H1 (cell line): Measurements from ENCODE around the gene BICDL1. TPM values are rescaled to one million over a fixed set of nuclear protein-coding genes. Genes with fewer than 3 reads are reported as not detected.

ENCODE experiments used
- CTCF ChIA-PET: fragments of 300-600 bp; sonication (Branson Sonifier 250); formaldehyde crosslinking; loops from one replicate; lab custom pipeline; 2021; ENCODE audit not compliant: partially characterized antibody; lab: Charles Lee
- POLR2A ChIA-PET: fragments of 300-600 bp; sonication (Branson Sonifier 250); formaldehyde crosslinking; loops from one replicate; lab custom pipeline; 2021; ENCODE audit warnings: inconsistent platforms; ENCODE audit not compliant: partially characterized antibody; lab: Charles Lee
- DNase-seq, 2 experiments: peaks; one replicate each; pipeline versions ENCODE4 v3.0.0 to v3.0.0-alpha.2; 2010 to 2022; ENCODE audit warnings: low spot score in 2 of 2, low read depth in 1 of 2, mixed read lengths in 1 of 2
- FAIRE-seq: peaks from 2 replicates; lab custom pipeline; 2011; peaks lifted over from hg19 to GRCh38; lab: Jason Lieb, UNC
- H2AFZ ChIP-seq: 2 replicates; pipeline ENCODE4 v1.8.1; 2012; ENCODE audit warnings: low read length, inconsistent platforms
- H2AK5ac ChIP-seq: 2 replicates; pipeline ENCODE4 v1.6.1; 2013; ENCODE audit warnings: low read depth, low read length
- H2BK120ac ChIP-seq: replicated peaks from 2 replicates; pipeline ENCODE3; 2013; ENCODE audit warnings: low read depth, low read length, inconsistent platforms
- H2BK12ac ChIP-seq: 2 replicates; pipeline ENCODE4 v1.6.1; 2013; ENCODE audit warnings: low read depth, low read length
- H2BK15ac ChIP-seq: 2 replicates; pipeline ENCODE4 v1.6.1; 2013; ENCODE audit warnings: low read length
- H2BK20ac ChIP-seq: 2 replicates; pipeline ENCODE4 v1.6.1; 2013; ENCODE audit warnings: low read length
- H2BK5ac ChIP-seq: 2 replicates; pipeline ENCODE4 v1.6.1; 2013; ENCODE audit warnings: low read depth, low read length
- H3K14ac ChIP-seq: 2 replicates; pipeline ENCODE4 v1.6.1; 2013; ENCODE audit warnings: inconsistent platforms; ENCODE audit not compliant: insufficient read length
- H3K18ac ChIP-seq: 2 replicates; pipeline ENCODE4 v1.6.1; 2013; ENCODE audit warnings: low read length; ENCODE audit errors: extremely low read depth
- H3K23ac ChIP-seq: 2 replicates; pipeline ENCODE4 v1.6.1; 2013; ENCODE audit warnings: inconsistent platforms; ENCODE audit not compliant: insufficient read length
- H3K23me2 ChIP-seq: 2 replicates; pipeline ENCODE4 v1.6.1; 2013; ENCODE audit warnings: low read depth, low read length
- H3K27ac ChIP-seq: 2 replicates; pipeline ENCODE4 v1.6.1; 2011; ENCODE audit warnings: low read depth, low read length, inconsistent platforms
- H3K27me3 ChIP-seq, 4 experiments: replicated peaks in 1 of 4; 1 replicate in 1 of 4; 2 replicates in 3 of 4; pipeline versions ENCODE4 v1.6.1 to v1.8.1; 2011 to 2013; ENCODE audit warnings: low read length in 3 of 4, mild to moderate bottlenecking in 3 of 4, inconsistent platforms in 2 of 4, mixed read lengths in 2 of 4, moderate library complexity in 1 of 4; ENCODE audit not compliant: control insufficient read depth in 3 of 4, insufficient read depth in 3 of 4; ENCODE audit errors: extremely low read depth in 1 of 4
- H3K36me3 ChIP-seq, 4 experiments: 2 replicates each; pipeline versions ENCODE4 v1.6.1 to v1.8.1; 2011 to 2013; ENCODE audit warnings: mild to moderate bottlenecking in 4 of 4, low read length in 3 of 4, moderate library complexity in 2 of 4, control low read depth in 1 of 4, inconsistent platforms in 1 of 4; ENCODE audit not compliant: insufficient read depth in 4 of 4, control insufficient read depth in 2 of 4
- H3K4ac ChIP-seq: replicated peaks from 2 replicates; pipeline ENCODE3; 2013; ENCODE audit warnings: low read length, low read depth, mixed read lengths, inconsistent platforms; ENCODE audit not compliant: insufficient read length
- H3K4me1 ChIP-seq, 4 experiments: replicated peaks in 1 of 4; 1 replicate in 1 of 4; 2 replicates in 3 of 4; pipeline versions ENCODE4 v1.6.1 to v1.8.1; 2011 to 2013; ENCODE audit warnings: low read length in 3 of 4, inconsistent platforms in 2 of 4, mixed read lengths in 1 of 4; ENCODE audit not compliant: insufficient read depth in 4 of 4, control insufficient read depth in 3 of 4
- H3K4me2 ChIP-seq, 2 experiments: 2 replicates each; pipeline versions ENCODE4 v1.6.1 to v1.8.1; 2011 to 2013; ENCODE audit warnings: low read depth in 2 of 2, low read length in 2 of 2, control low read depth in 1 of 2, inconsistent platforms in 1 of 2, mild to moderate bottlenecking in 1 of 2; ENCODE audit not compliant: insufficient read depth in 1 of 2
- H3K4me3 ChIP-seq, 4 experiments: fragments of 200-600, 300-600 bp in 1 of 4; sonication (generic), shearing (Covaris generic), sonication (Bioruptor Twin) in 1 of 4; 2 replicates each; pipeline versions ENCODE4 v1.5.1 to v1.8.1; 2011 to 2016; ENCODE audit warnings: low read length in 4 of 4, low read depth in 3 of 4, control low read depth in 2 of 4, inconsistent platforms in 2 of 4, mild to moderate bottlenecking in 2 of 4, mixed read lengths in 1 of 4, moderate library complexity in 1 of 4; ENCODE audit not compliant: insufficient read depth in 2 of 4; ENCODE audit errors: extremely low read depth in 1 of 4
- H3K56ac ChIP-seq: replicated peaks from 2 replicates; pipeline ENCODE3; 2013; ENCODE audit warnings: low read depth, mild to moderate bottlenecking, mixed read lengths, low read length, inconsistent platforms; ENCODE audit not compliant: insufficient read length
- H3K79me1 ChIP-seq: 2 replicates; pipeline ENCODE4 v1.6.1; 2013; ENCODE audit warnings: low read depth, low read length, control low read depth
- H3K79me2 ChIP-seq, 2 experiments: 2 replicates each; pipeline versions ENCODE4 v1.6.1 to v1.8.1; 2012 to 2013; ENCODE audit warnings: low read length in 2 of 2, mild to moderate bottlenecking in 2 of 2, inconsistent platforms in 1 of 2; ENCODE audit not compliant: insufficient read depth in 2 of 2, control insufficient read depth in 1 of 2
- H3K9ac ChIP-seq, 4 experiments: replicated peaks in 1 of 4; 1 replicate in 1 of 4; 2 replicates in 3 of 4; pipeline versions ENCODE4 v1.6.1 to v1.8.1; 2011 to 2013; ENCODE audit warnings: low read depth in 3 of 4, low read length in 3 of 4, control low read depth in 2 of 4, mild to moderate bottlenecking in 2 of 4, moderate library complexity in 2 of 4, inconsistent platforms in 1 of 4; ENCODE audit errors: extremely low read depth in 1 of 4
- H3K9me3 ChIP-seq, 2 experiments: 2 replicates each; pipeline versions ENCODE4 v1.6.1 to v1.8.1; 2012 to 2013; ENCODE audit warnings: mild to moderate bottlenecking in 2 of 2, moderate library complexity in 2 of 2, control low read depth in 1 of 2, inconsistent platforms in 1 of 2, low read depth in 1 of 2, low read length in 1 of 2, mixed read lengths in 1 of 2; ENCODE audit not compliant: insufficient read depth in 2 of 2
- H4K20me1 ChIP-seq, 2 experiments: replicated peaks in 1 of 2; 2 replicates each; pipeline versions ENCODE3 to v1.8.1; 2011 to 2013; ENCODE audit warnings: inconsistent platforms in 2 of 2, low read length in 2 of 2, mild to moderate bottlenecking in 1 of 2; ENCODE audit not compliant: insufficient read depth in 2 of 2, control insufficient read depth in 1 of 2
- H4K5ac ChIP-seq: 2 replicates; pipeline ENCODE4 v1.6.1; 2013; ENCODE audit warnings: low read length, low read depth, mixed read lengths, inconsistent platforms; ENCODE audit not compliant: insufficient read length
- H4K8ac ChIP-seq: 2 replicates; pipeline ENCODE4 v1.8.0; 2013; ENCODE audit warnings: mild to moderate bottlenecking, moderate library complexity, low read length, inconsistent platforms; ENCODE audit not compliant: insufficient read depth; ENCODE audit errors: extremely low read depth
- H4K91ac ChIP-seq: replicated peaks from 2 replicates; pipeline ENCODE3; 2013; ENCODE audit warnings: low read length, mixed read lengths, inconsistent platforms; ENCODE audit not compliant: insufficient read length
- ASH2L ChIP-seq: fragments of 200-600, 300-600 bp; sonication (generic); IDR thresholded peaks from one replicate; pipeline ENCODE4 v1.7.1; 2017; ENCODE audit warnings: low read length
- BRCA1 ChIP-seq: IDR thresholded peaks from 2 replicates; pipeline ENCODE4 v1.6.1; 2012; ENCODE audit warnings: low read depth, low read length, improper control_type of control experiment
- CBX5 ChIP-seq: fragments of 300-800, 300-1000 bp; sonication (generic); IDR thresholded peaks from 2 replicates; pipeline ENCODE4 v1.7.1; 2016; ENCODE audit warnings: antibody characterized with exemption, low read length, low read depth
- CEBPB ChIP-seq: IDR thresholded peaks from 2 replicates; pipeline ENCODE4 v1.6.1; 2012; ENCODE audit warnings: low read depth, low read length
- GTF2F1 ChIP-seq: IDR thresholded peaks from 2 replicates; pipeline ENCODE4 v1.6.1; 2012; ENCODE audit warnings: low read depth, low read length, improper control_type of control experiment, borderline replicate concordance
- JUN ChIP-seq: IDR thresholded peaks from 2 replicates; pipeline ENCODE4 v1.6.1; 2011; ENCODE audit warnings: low read depth, mild to moderate bottlenecking, improper control_type of control experiment, low read length
- KDM1A ChIP-seq: fragments of 200-600, 300-600 bp; sonication (generic); IDR thresholded peaks from 2 replicates; pipeline ENCODE4 v1.7.1; 2016; ENCODE audit warnings: mild to moderate bottlenecking, low read length, borderline replicate concordance
- NRF1 ChIP-seq: IDR thresholded peaks from 2 replicates; pipeline ENCODE4 v1.6.1; 2011; ENCODE audit warnings: mild to moderate bottlenecking, low read depth, low read length, improper control_type of control experiment
- POU5F1 ChIP-seq: IDR thresholded peaks from 2 replicates; pipeline ENCODE4 v1.6.1; 2011; ENCODE audit warnings: low read depth, mild to moderate bottlenecking, low read length, moderate library complexity
- SAP30 ChIP-seq: fragments of 300-600 bp; sonication (generic); IDR thresholded peaks from 2 replicates; pipeline ENCODE4 v1.7.1; 2012; ENCODE audit warnings: low read length, moderate library complexity, mild to moderate bottlenecking, inconsistent platforms; ENCODE audit not compliant: insufficient read depth, insufficient replicate concordance
- SIN3A ChIP-seq, 2 experiments: IDR thresholded peaks in 1 of 2; conservative IDR thresholded peaks in 1 of 2; 2 replicates each; pipeline ENCODE4 v1.6.1; 2011 to 2012; ENCODE audit warnings: low read length in 2 of 2, improper control_type of control experiment in 1 of 2, low read depth in 1 of 2, mild to moderate bottlenecking in 1 of 2
- SIRT6 ChIP-seq: IDR thresholded peaks from one replicate; pipeline ENCODE4 v1.7.1; 2012; ENCODE audit warnings: low read length, inconsistent platforms
- TBP ChIP-seq: IDR thresholded peaks from 2 replicates; pipeline ENCODE4 v1.6.1; 2011; ENCODE audit warnings: low read depth, low read length, improper control_type of control experiment
- TCF12 ChIP-seq: IDR thresholded peaks from 2 replicates; pipeline ENCODE4 v1.6.1; 2011; ENCODE audit warnings: low read depth, mild to moderate bottlenecking, low read length
- WGBS, 2 experiments: shearing (Covaris generic) in 1 of 2; methylation state at CpG; one replicate each; pipeline versions ENCODE4 v1.1.6 to v1.1.7; 2013 to 2015; ENCODE audit warnings: low lambda C conversion rate in 2 of 2, mixed read lengths in 2 of 2, inconsistent platforms in 1 of 2, low coverage in 1 of 2, missing lambda C conversion rate in 1 of 2; ENCODE audit not compliant: insufficient replicate concordance in 2 of 2, insufficient coverage in 1 of 2, insufficient read length in 1 of 2; ENCODE audit errors: extremely low coverage in 1 of 2, missing lambda C conversion rate in 1 of 2; 5-methylcytosine and 5-hydroxymethylcytosine counted together
- polyA plus RNA-seq, 7 experiments: library from polyadenylated mRNA; depleted of rRNA in 3 of 7; stranded (reverse) in 5 of 7; unstranded in 2 of 7; fragments of >200 nt in 5 of 7; fragments of 200-250 nt in 2 of 7; gene quantifications; 1 replicate in 5 of 7; 2 replicates in 1 of 7; 4 replicates in 1 of 7; pipeline versions ENCODE4 v1.2.1 to v1.2.3, GENCODE V29; 2011 to 2013; ENCODE audit warnings: missing spikeins in 2 of 7, mixed read lengths in 2 of 7
- total RNA-seq: library from RNA; stranded (reverse); fragmentation: NEBNext Ultra II Directional; extraction: Animal tissue kit (Norgen Biotek cat#: 25700); gene quantifications from 2 replicates; pipeline ENCODE4 v1.2.1, GENCODE V29; 2021

BICDL1 gene
- total and polyA plus RNA-seq, 2 of the 8 experiments (the other 6 are each of a cell fraction or from before 2014, with no cell fraction given) = 17.2 to 25.9 TPM

GRCh38 chr12:120069278-120069677, 80.2 kb downstream of the BICDL1 start:
- no peak overlapping the region for H2BK120ac ChIP-seq
- H3K56ac ChIP-seq = no peak overlapping the region
- no peaks in the 10 kb centered on the region for H3K79me1 ChIP-seq
- H4K8ac ChIP-seq = no peak overlapping the region
- no peak overlapping the region for H3K9ac ChIP-seq
- no peak overlapping the region for H3K4ac ChIP-seq
- H3K4me1 ChIP-seq = peaks cover 0 to 1% (median 0%) of the 10 kb centered on the region in 4 experiments; a peak in 1 of 7 replicates
- no peak overlapping the region for H2BK15ac ChIP-seq
- no peaks in the 10 kb centered on the region for H4K20me1 ChIP-seq
- H3K36me3 ChIP-seq = peaks cover 0 to 3% (median 0%) of the 10 kb centered on the region in 4 experiments; a peak in 3 of 8 replicates
- CTCF ChIA-PET = interaction anchor here (0.9 to 2.0 kb wide), 4 partner anchors 10 to 71 kb away, joined by 3 to 7 read pairs (median 3); no protein-coding TSS in a partner anchor
- no peak overlapping the region for H2AFZ ChIP-seq
- TF ChIP-seq SAP30 (no peak), ASH2L (no peak), JUN (no peak), NRF1 (no peak), TCF12 (no peak), BRCA1 (no peak), TBP (no peak), CEBPB (no peak), SIN3A (conservative IDR thresholded peaks at IDR 0.05 in 1 of 2, IDR thresholded peaks at IDR 0.05 in 1 of 2; ENCODE audit: low read depth in 1 of 2, low read length in 2 of 2) (no peak), GTF2F1 (no peak), POU5F1 (no peak), KDM1A (no peak), CBX5 (no peak), SIRT6 (no peak)
- H3K4me3 ChIP-seq = no peak overlapping the region
- 87% methylated on average over 5 of the region's 5 CpGs; no CpG with 5 or more reads in 1 of the 2 experiments for WGBS, 2 experiments
- no peaks in the 10 kb centered on the region for H3K79me2 ChIP-seq
- H4K5ac ChIP-seq = no peak overlapping the region
- H3K27ac ChIP-seq = no peak overlapping the region
- H3K14ac ChIP-seq = no peak overlapping the region
- no peak overlapping the region for H4K91ac ChIP-seq
- H2AK5ac ChIP-seq = no peak overlapping the region
- H3K9me3 ChIP-seq = no peaks in the 10 kb centered on the region
- no peak overlapping the region for H3K4me2 ChIP-seq
- no peaks in the 10 kb centered on the region for H3K27me3 ChIP-seq
- POLR2A ChIA-PET = interaction anchor here (1.1 kb wide), 1 partner anchor 11 kb away, joined by 3 read pairs; no protein-coding TSS in a partner anchor
- H3K23me2 ChIP-seq = no peaks in the 10 kb centered on the region
- H2BK12ac ChIP-seq = no peak overlapping the region
- DNase-seq (no peak), FAIRE-seq (no peak)
- H3K23ac ChIP-seq = no peak overlapping the region
- no peak overlapping the region for H3K18ac ChIP-seq
- H2BK5ac ChIP-seq = no peak overlapping the region
- H2BK20ac ChIP-seq = no peak overlapping the region
